Stromal cell of bone marrow (primary cell): Measurements from ENCODE around the gene KIF5A.
"Not testable (repeated sequence)": the region's sequence is repeated elsewhere in the genome, so short reads cannot be mapped to it uniquely, and the experiment has no call there.

Source experiments
- DNase-seq: peaks from one replicate; pipeline ENCODE4 v3.0.0-alpha.2; 2012; ENCODE audit warnings: low read depth

The KIF5A gene

GRCh38 chr12:57554897-57555296, 5.1 kb downstream of the KIF5A start:
- no peak for DNase-seq

DNA sequence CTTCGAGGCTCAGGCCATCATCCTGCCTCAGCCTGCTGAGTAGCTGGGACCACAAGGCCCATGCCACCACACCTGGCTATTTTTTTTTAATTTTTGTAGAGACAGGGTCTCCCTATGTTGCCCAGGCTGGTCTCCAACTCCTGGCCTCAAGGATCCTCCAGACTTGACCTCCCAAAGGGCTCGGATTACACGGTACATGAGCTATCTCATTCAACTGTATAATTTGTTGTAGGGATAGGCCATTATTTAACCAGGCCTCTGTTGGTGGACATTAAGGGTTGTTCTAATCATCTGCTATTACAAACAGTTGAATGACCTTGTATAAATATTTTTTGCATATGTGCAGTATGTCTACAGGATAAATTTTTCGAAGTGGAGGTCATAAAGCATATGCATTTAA, 9.0 kb downstream of the KIF5A start:
- no peak for DNase-seq

DNA sequence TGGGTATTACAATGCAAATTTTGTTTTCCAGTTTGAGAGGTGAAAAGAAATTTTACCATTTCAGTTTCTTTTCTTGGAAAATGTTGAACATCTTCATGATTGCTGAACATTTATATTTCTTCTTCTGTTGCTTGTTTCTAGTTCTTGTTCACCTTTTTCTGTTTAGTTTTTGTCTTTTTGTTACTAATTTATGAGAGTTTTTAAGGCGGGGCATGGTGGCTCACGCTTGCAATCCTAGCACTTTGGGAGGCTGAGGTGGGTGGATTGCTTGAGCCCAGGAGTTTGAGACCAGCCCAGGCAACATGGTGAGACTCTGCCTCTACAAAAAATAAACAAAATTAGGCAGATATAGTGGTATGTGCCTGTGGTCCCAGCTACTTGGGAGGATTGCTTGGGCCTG, 10.7 kb downstream of the KIF5A start:
- no peak for DNase-seq

GRCh38 chr12:57561117-57561516, 11.3 kb downstream of the KIF5A start:
- DNase-seq, result not testable (repeated sequence)

- no peak for DNase-seq
Measured at GRCh38 chr12:57563358-57563757, 13.5 kb downstream of the KIF5A start.

- no peak for DNase-seq
Measured at GRCh38 chr12:57564178-57564740, 14.4 kb downstream of the KIF5A start.

DNA sequence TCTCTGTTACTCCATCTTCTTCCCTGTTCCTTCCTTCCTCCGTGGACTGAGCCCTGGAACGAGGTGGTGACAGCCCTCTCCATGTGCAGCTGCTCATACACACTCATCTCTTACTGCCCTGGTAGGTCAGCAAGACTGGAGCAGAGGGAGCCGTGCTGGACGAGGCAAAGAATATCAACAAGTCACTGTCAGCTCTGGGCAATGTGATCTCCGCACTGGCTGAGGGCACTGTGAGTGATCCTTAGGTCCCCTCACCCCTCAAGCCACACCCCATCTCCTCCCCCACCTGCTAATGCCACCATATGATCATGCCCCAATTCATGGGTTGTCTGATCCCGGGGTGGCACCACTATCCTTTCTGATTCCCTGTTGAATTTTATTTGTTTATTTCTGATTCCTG, 19.0 kb downstream of the KIF5A start:
- DNase-seq, result no peak

DNA sequence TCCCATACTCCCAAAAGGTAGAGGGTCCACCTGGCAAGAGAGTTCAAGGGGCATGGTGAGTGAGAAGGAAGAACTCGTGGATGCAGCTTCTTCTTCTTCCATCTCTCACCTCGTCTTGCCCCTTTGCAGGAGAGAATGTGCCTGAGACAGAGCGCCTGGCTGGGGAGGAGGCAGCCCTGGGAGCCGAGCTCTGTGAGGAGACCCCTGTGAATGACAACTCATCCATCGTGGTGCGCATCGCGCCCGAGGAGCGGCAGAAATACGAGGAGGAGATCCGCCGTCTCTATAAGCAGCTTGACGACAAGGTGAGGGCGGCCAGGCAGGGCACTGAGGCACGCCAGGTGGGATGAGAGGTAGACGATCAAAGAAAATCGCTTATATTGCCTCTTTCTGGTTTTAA, 20.0 kb downstream of the KIF5A start:
- no peak for DNase-seq

GRCh38 chr12:57570438-57570837, 20.6 kb downstream of the KIF5A start:
- DNase-seq, result not testable (repeated sequence)

- no peak for DNase-seq
Measured at GRCh38 chr12:57571926-57572762, 22.3 kb downstream of the KIF5A start.

DNA sequence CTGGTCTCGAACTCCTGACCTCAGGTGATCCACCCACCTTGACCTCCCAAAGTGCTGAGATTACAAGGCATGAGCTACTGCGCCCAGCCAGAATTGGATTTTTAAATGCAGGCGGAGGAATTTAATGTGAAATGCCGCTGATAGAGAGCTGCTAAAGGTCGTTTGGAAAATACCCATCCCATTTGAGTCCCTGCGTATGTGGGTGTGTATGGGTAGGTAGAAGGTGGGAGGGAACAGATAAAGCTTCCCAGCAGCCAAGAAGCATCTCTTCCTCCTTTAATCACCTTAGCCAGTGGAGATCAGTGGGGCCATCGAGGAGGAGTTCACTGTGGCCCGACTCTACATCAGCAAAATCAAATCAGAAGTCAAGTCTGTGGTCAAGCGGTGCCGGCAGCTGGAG, 25.0 kb downstream of the KIF5A start:
- no peak for DNase-seq

GRCh38 chr12:57575771-57576612, 26.1 kb downstream of the KIF5A start:
- DNase-seq, result no peak

DNA sequence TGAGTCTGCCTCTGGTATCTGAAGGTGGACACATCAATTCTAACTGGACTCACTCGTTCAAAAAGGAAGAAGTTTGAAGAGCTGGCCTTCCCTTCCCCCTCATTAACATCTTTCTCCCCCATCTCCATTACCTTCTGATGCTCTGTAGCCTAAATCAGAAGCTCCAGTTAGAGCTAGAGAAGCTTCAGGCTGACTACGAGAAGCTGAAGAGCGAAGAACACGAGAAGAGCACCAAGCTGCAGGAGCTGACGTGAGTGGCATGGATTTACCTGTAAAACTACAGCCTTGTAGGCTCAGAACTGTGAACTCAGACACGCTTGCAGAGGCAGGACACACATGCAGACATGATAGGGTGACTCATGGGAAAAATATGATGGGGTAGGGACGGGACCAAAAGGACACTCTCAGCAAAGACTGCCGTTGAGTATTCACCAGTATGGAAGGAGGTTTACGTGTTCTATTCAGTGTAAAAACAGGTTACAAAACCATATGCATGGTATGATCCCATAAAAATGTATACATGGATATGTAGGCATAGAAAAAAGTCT, 26.8 kb downstream of the KIF5A start:
- no peak for DNase-seq

- DNase-seq, result no peak
Measured at GRCh38 chr12:57577981-57578758, 28.3 kb downstream of the KIF5A start.

DNA sequence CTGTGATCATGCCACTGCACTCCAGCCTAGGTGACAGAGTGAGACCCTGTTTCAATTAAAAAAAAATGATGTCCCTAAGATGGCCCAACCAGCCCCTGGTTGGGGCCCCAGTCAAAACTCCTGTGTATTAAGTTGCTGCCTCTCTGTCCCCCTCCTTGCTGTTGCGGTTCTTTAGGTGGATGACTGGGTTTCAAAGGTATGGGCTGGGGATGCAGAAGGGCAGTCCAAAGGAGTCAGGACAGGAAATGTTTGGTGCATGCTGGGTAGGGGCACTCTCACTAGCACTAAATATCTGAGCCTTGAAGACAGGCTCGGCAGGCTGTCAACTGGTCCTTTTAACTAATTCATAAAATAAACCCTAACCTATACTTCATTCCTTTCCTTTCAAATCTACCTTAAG, 29.2 kb downstream of the KIF5A start:
- DNase-seq, result no peak

DNA sequence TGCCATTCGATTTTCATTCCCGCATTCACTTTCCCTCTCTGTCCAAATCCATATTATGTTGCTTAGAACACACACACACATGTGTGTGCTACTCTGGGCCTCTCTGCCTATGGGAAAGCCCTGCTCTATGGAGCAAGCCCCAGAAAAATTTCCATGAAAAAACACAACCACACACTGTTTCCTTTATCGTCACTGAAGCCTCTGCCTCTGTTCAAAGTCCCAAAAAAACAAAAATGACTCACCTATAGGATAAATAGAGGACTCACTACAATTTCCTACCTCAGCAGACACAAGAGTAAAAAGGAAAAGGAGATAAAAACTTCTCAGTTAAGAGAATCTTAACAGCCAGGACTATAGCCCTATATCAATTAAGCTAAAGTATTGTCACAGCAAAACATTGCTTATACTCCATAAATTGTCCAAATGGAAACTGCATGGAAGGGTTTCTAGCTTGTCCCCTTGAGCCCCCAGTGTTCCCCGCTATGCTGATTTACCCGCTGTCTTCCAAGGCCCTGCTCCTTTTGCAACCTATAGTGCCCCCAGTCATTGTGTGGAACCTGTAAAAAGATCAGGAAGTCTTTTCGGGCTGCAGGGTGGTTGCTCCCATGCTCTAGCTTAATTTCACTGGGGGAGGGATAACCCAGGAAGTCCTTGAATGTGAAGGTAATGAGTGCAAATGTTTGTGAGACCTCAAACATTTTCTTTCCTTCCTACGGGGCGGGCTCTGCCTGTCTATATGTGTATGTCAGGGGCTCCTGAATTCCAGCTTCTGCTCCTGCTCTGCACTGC, 30.0 kb downstream of the KIF5A start:
- DNase-seq, result no peak

- DNase-seq, result no peak
Measured at GRCh38 chr12:57580466-57580795, 30.6 kb downstream of the KIF5A start.

DNA sequence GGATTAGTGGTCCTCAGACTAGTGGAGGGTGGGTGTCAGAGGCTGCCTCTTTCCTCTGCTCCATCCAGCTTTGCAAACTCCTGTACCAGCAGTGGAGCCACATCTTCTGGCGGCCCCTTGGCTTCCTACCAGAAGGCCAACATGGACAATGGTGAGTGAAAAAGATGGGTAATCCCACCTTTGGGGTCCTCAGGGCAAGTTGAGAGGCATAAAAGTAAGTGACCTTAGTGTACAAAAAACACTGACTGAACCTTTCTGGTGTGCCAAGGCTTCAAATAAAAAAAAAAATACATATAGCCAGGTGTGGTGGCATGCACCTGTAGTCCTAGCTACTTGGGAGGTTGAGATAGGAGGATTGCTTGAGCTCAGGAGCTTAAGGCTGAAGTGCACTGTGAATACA, 32.0 kb downstream of the KIF5A start:
- DNase-seq, result no peak

DNA sequence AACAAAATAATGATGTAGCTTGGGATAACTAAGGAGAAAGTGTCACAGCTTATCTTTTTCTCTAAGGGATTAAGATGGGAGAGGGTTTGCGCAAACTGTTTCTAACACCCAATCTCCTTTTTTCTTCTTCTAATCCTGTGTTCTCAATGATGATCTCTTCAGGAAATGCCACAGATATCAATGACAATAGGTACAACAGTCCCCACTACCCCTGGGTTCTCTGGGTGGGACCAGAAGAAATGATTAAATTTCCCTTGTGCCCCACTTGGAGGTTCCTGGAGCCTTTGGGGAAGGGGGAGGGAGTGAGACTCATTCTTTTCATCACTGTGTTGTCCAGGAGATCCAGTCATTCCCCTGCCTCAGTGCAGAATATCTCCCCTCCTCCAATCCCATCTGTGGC, 32.6 kb downstream of the KIF5A start:
- DNase-seq, result no peak

GRCh38 chr12:57583008-57583831, 33.4 kb downstream of the KIF5A start:
- DNase-seq, result peak; percentile 50
